Measurements from ENCODE around the gene FAM20C.

Gene FAM20C

GRCh38 chr7:231858-232246 lies 39.5 kb downstream of the FAM20C start (continued):
- TF ChIP-seq ELK4 (IDR thresholded peaks at IDR 0.05; ENCODE audit: borderline replicate concordance, low read depth, low read length) (no peak), ZBTB48 (tag by site-specific recombination; IDR thresholded peaks at IDR 0.05) (no peak), ZNF391 (tag by site-specific recombination; IDR thresholded peaks at IDR 0.05; ENCODE audit: borderline replicate concordance, low read depth) (no peak), ZNF280D (tag by site-specific recombination; IDR thresholded peaks at IDR 0.05) (no peak), ZNF580 (tag by site-specific recombination; IDR thresholded peaks at IDR 0.05) (no peak), SP2 (tag by site-specific recombination; IDR thresholded peaks at IDR 0.05) (no peak), GLIS1 (tag by site-specific recombination; IDR thresholded peaks at IDR 0.05) (no peak), ZNF362 (tag by site-specific recombination; IDR thresholded peaks at IDR 0.05) (no peak), ZNF529 (tag by site-specific recombination; IDR thresholded peaks at IDR 0.05; ENCODE audit: insufficient replicate concordance) (no peak), ZXDB (tag by site-specific recombination; IDR thresholded peaks at IDR 0.05) (no peak), ZNF398 (tag by site-specific recombination; IDR thresholded peaks at IDR 0.05) (no peak), ZNF274 (IDR thresholded peaks at IDR 0.05; ENCODE audit: low read length) (no peak), ZNF274 (tag by site-specific recombination; IDR thresholded peaks at IDR 0.05; ENCODE audit: borderline replicate concordance) (no peak)

- no peaks in the 10 kb centered on the region for H3K36me3 ChIP-seq (ENCODE audit: control insufficient read depth in 2 of 2, insufficient read depth in 1 of 2, low read length in 2 of 2)
- ChIA-PET CTCF (no interaction called here), POLR2A (no interaction called here)
- no peak overlapping the region for H3K27ac ChIP-seq (ENCODE audit: extremely low read depth, low read depth, low read length)
- no peak overlapping the region for H3K4me3 ChIP-seq (ENCODE audit: low read depth, low read length)
- no peaks in the 10 kb centered on the region for H3K4me1 ChIP-seq (ENCODE audit: control insufficient read depth, insufficient read depth, low read length)
- H3K9me3 ChIP-seq (ENCODE audit: control insufficient read depth, insufficient read depth, low read depth, low read length), result no peaks in the 10 kb centered on the region
- TF ChIP-seq ZIC2 (tag by site-specific recombination; IDR thresholded peaks at IDR 0.05) (no peak), SP3 (tag by site-specific recombination; IDR thresholded peaks at IDR 0.05) (no peak), PRDM6 (tag by site-specific recombination; IDR thresholded peaks at IDR 0.05) (no peak), ZNF16 (tag by site-specific recombination; IDR thresholded peaks at IDR 0.05; ENCODE audit: low read depth) (no peak), ZNF585B (tag by site-specific recombination; IDR thresholded peaks at IDR 0.05) (no peak), ZNF529 (tag by site-specific recombination; IDR thresholded peaks at IDR 0.05; ENCODE audit: insufficient replicate concordance) (no peak), ZNF121 (tag by site-specific recombination; IDR thresholded peaks at IDR 0.05) (no peak), ZNF449 (tag by site-specific recombination; IDR thresholded peaks at IDR 0.05) (no peak), ZBTB6 (tag by site-specific recombination; IDR thresholded peaks at IDR 0.05) (no peak), ZSCAN4 (tag by site-specific recombination; IDR thresholded peaks at IDR 0.05) (no peak)
These were observed 40.3 kb downstream of the FAM20C start for GRCh38 chr7:232410-233248.
